OCI-LY7 (cell line): ENCODE data around the gene NKAIN2. TPM values are rescaled to one million over a fixed set of nuclear protein-coding genes. Genes with fewer than 3 reads are reported as not detected.

Source experiments
- BruUV-seq: library from RNA; stranded (reverse); fragments of 400-500 nt; replicated peaks from 2 replicates; lab custom pipeline; 2021; lab: Mats Ljungman, UMichigan
- CTCF ChIA-PET: fragments of 300-600 bp; sonication (Branson Sonifier 250); formaldehyde crosslinking; loops from one replicate; lab custom pipeline; 2022; ENCODE audit warnings: antibody characterized with exemption; ENCODE audit not compliant: unreplicated experiment; lab: Charles Lee
- POLR2A ChIA-PET: fragments of 300-600 bp; sonication (Branson Sonifier 250); formaldehyde crosslinking; loops from one replicate; lab custom pipeline; 2022; ENCODE audit warnings: antibody characterized with exemption; lab: Charles Lee
- DNase-seq: peaks from one replicate; pipeline ENCODE4 v3.0.0-alpha.2; 2015; ENCODE audit warnings: low spot score
- H2AFZ ChIP-seq: fragments of 200-600 bp; sonication (generic), shearing (Covaris generic); 2 replicates; pipeline ENCODE4 v1.6.1; 2014; ENCODE audit warnings: mild to moderate bottlenecking, antibody characterized with exemption, low read length, moderate library complexity
- H3K27ac ChIP-seq: fragments of 200-600 bp; sonication (generic); 2 replicates; pipeline ENCODE4 v1.5.1; 2014; ENCODE audit warnings: mixed run types, low read depth, mild to moderate bottlenecking, moderate library complexity, low read length, inconsistent platforms; ENCODE audit not compliant: poor library complexity, severe bottlenecking
- H3K36me3 ChIP-seq: fragments of 200-600 bp; sonication (generic); 2 replicates; pipeline ENCODE4 v1.6.1; 2014; ENCODE audit warnings: mild to moderate bottlenecking, antibody characterized with exemption, low read length, moderate library complexity, mixed read lengths; ENCODE audit not compliant: insufficient read depth
- H3K4me1 ChIP-seq: fragments of 200-600 bp; sonication (generic); 2 replicates; pipeline ENCODE4 v1.5.1; 2014; ENCODE audit warnings: mild to moderate bottlenecking, low read length; ENCODE audit not compliant: insufficient read depth, poor library complexity, severe bottlenecking
- H3K4me2 ChIP-seq: fragments of 200-600 bp; sonication (generic); 2 replicates; pipeline ENCODE4 v1.6.1; 2014; ENCODE audit warnings: mild to moderate bottlenecking, low read length
- H3K4me3 ChIP-seq: fragments of 200-600 bp; sonication (generic); 2 replicates; pipeline ENCODE4 v1.5.1; 2014; ENCODE audit warnings: mild to moderate bottlenecking, low read depth, low read length; ENCODE audit not compliant: poor library complexity, severe bottlenecking
- H3K79me2 ChIP-seq: fragments of 200-600 bp; sonication (generic); 2 replicates; pipeline ENCODE4 v1.6.1; 2016; ENCODE audit warnings: low read depth, mild to moderate bottlenecking, low read length, moderate library complexity, mixed read lengths; ENCODE audit not compliant: insufficient read depth
- H3K9me2 ChIP-seq: fragments of 200-600 bp; sonication (generic); 2 replicates; pipeline ENCODE4 v1.6.1; 2016; ENCODE audit warnings: mild to moderate bottlenecking, low read length, mixed read lengths; ENCODE audit not compliant: insufficient read depth
- H3K9me3 ChIP-seq: fragments of 200-600 bp; sonication (generic); 2 replicates; pipeline ENCODE4 v1.6.1; 2014; ENCODE audit warnings: mild to moderate bottlenecking, mixed run types, low read length, mixed read lengths
- H4K20me1 ChIP-seq: fragments of 200-600 bp; sonication (generic); 2 replicates; pipeline ENCODE4 v1.6.1; 2014; ENCODE audit warnings: mild to moderate bottlenecking, antibody characterized with exemption, low read length, moderate library complexity, mixed read lengths; ENCODE audit not compliant: insufficient read depth
- EZH2phosphoT487 ChIP-seq: fragments of 200-600 bp; sonication (generic); IDR thresholded peaks from 2 replicates; pipeline ENCODE4 v1.6.1; 2018; ENCODE audit warnings: low read depth, borderline replicate concordance, mild to moderate bottlenecking, mixed run types, antibody characterized with exemption, low read length, moderate library complexity, mixed read lengths
- intact Hi-C: fragments of 100-400 bp; cut with micrococcal nuclease; formaldehyde crosslinking; loops from one replicate; pipeline ENCODE4 v1.10.0; 2022; ENCODE audit not compliant: unreplicated experiment
- total RNA-seq, 2 experiments: library from RNA; depleted of rRNA in 1 of 2; stranded (reverse); fragments of >200 nt in 1 of 2; shearing (Covaris generic) in 1 of 2; gene quantifications; 2 replicates each; pipeline ENCODE4 v1.2.3, GENCODE V29; 2014 to 2022
- TF ChIP-seq, protein P1 (sequence below): fragments of 200-600 bp; sonication (generic); conservative IDR thresholded peaks from 2 replicates; pipeline ENCODE4 v1.5.1; 2014; ENCODE audit warnings: mild to moderate bottlenecking, antibody characterized with exemption, low read length, moderate library complexity, mixed read lengths

NKAIN2 gene
- total RNA-seq, 2 experiments from 2014 or later, result not detected

GRCh38 chr6:123849406-123849805, 45.7 kb downstream of the NKAIN2 start:
- DNase-seq, result no peak
- no peak overlapping the region for H2AFZ ChIP-seq
- no peaks in the 10 kb centered on the region for H3K36me3 ChIP-seq
- intact Hi-C loops, result no loop called here
- no peaks in the 10 kb centered on the region for H3K9me3 ChIP-seq
- TF ChIP-seq EZH2phosphoT487, result no peak
- TF ChIP-seq, protein P1, sequence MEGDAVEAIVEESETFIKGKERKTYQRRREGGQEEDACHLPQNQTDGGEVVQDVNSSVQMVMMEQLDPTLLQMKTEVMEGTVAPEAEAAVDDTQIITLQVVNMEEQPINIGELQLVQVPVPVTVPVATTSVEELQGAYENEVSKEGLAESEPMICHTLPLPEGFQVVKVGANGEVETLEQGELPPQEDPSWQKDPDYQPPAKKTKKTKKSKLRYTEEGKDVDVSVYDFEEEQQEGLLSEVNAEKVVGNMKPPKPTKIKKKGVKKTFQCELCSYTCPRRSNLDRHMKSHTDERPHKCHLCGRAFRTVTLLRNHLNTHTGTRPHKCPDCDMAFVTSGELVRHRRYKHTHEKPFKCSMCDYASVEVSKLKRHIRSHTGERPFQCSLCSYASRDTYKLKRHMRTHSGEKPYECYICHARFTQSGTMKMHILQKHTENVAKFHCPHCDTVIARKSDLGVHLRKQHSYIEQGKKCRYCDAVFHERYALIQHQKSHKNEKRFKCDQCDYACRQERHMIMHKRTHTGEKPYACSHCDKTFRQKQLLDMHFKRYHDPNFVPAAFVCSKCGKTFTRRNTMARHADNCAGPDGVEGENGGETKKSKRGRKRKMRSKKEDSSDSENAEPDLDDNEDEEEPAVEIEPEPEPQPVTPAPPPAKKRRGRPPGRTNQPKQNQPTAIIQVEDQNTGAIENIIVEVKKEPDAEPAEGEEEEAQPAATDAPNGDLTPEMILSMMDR, result no peak
- H3K4me2 ChIP-seq, result no peak overlapping the region
- H4K20me1 ChIP-seq, result no peaks in the 10 kb centered on the region
- ChIA-PET CTCF (no interaction called here), POLR2A (interaction anchor here (0.7 kb wide), 1 partner anchor 19 kb away, joined by 3 read pairs; no protein-coding TSS in a partner anchor)
- BruUV-seq, result no TSS peak
- no peaks in the 10 kb centered on the region for H3K79me2 ChIP-seq
- no peak overlapping the region for H3K4me3 ChIP-seq
- no peak overlapping the region for H3K27ac ChIP-seq
- H3K4me1 ChIP-seq, result no peaks in the 10 kb centered on the region
- no peaks in the 10 kb centered on the region for H3K9me2 ChIP-seq

DNA sequence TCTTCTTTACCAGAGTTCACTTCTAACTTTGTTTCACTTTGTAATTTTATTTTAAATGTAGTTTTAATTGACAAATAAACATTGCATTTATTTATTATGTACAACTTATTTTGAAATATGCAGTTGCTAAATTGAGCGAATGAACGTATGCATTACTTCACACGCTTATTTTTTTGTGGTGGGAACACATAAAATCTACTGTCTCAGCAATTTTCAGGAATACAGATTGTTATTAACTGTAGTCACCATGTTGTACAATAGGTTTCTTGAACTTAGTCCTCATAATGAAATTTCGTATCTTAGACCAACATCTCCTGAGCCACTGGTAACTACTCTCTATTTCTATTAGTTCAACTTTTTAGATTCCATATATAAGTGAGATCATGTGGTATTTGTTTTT, 46.9 kb downstream of the NKAIN2 start:
- no peaks in the 10 kb centered on the region for H3K79me2 ChIP-seq

GRCh38 chr6:123854201-123854600, 50.5 kb downstream of the NKAIN2 start:
- Histone ChIP-seq H3K36me3 (no peaks in the 10 kb centered on the region), H3K4me3 (no peak overlapping the region), H4K20me1 (no peaks in the 10 kb centered on the region), H3K4me1 (no peaks in the 10 kb centered on the region), H3K4me2 (no peak overlapping the region), H3K9me2 (no peaks in the 10 kb centered on the region), H3K9me3 (no peaks in the 10 kb centered on the region), H3K79me2 (no peaks in the 10 kb centered on the region), H2AFZ (no peak overlapping the region), H3K27ac (no peak overlapping the region)
- intact Hi-C loops, result no loop called here
- POLR2A ChIA-PET, result no interaction called here
- TF ChIP-seq EZH2phosphoT487, result no peak
- TF ChIP-seq, protein P1, result no peak
- DNase-seq, result no peak
- BruUV-seq, result no TSS peak
- CTCF ChIA-PET, result no interaction called here

More for the DNA sequence above, 46.9 kb downstream of the NKAIN2 start:
- ChIA-PET CTCF (no interaction called here), POLR2A (no interaction called here)
- no peak for TF ChIP-seq EZH2phosphoT487
- TF ChIP-seq, protein P1, result no peak
- no TSS peak for BruUV-seq
- Histone ChIP-seq H3K9me3 (no peaks in the 10 kb centered on the region), H3K36me3 (no peaks in the 10 kb centered on the region), H3K27ac (no peak overlapping the region), H3K9me2 (no peaks in the 10 kb centered on the region), H3K4me1 (no peaks in the 10 kb centered on the region), H3K4me3 (no peak overlapping the region), H4K20me1 (no peaks in the 10 kb centered on the region), H2AFZ (no peak overlapping the region), H3K4me2 (no peak overlapping the region)
- DNase-seq, result no peak
- intact Hi-C loops, result no loop called here
